Adipose tissue (tissue), 3 donors: Measurements from ENCODE around the gene TNFSF12. TPM values are rescaled to one million over a fixed set of nuclear protein-coding genes. Genes with fewer than 3 reads are reported as not detected.
"Not testable (repeated sequence)": the region's sequence is repeated elsewhere in the genome, so short reads cannot be mapped to it uniquely, and the experiment has no call there.

Source experiments
- H3K27ac ChIP-seq: one replicate; pipeline ENCODE4 v1.5.1; 2013; ENCODE audit warnings: low read depth, low read length
- WGBS, 3 donors: extraction: QIAGEN DNeasy Blood & Tissue Kit; methylation state at CpG; one replicate each; pipeline ENCODE4 v1.1.7; 2013; 5-methylcytosine and 5-hydroxymethylcytosine counted together
- polyA plus RNA-seq, 3 donors: library from polyadenylated mRNA; stranded (reverse); fragments of 200-250 nt; gene quantifications; one replicate each; pipeline ENCODE4 v1.2.3, GENCODE V29; 2013
- donor health status: healthy with polysubstance abuse.
- donor health status: Bipolar disorder and iron deficiency.
- donor health status: healthy.

TNFSF12 gene
- polyA plus RNA-seq, 3 donors: 19.6 to 100 (median 49.9) TPM

DNA sequence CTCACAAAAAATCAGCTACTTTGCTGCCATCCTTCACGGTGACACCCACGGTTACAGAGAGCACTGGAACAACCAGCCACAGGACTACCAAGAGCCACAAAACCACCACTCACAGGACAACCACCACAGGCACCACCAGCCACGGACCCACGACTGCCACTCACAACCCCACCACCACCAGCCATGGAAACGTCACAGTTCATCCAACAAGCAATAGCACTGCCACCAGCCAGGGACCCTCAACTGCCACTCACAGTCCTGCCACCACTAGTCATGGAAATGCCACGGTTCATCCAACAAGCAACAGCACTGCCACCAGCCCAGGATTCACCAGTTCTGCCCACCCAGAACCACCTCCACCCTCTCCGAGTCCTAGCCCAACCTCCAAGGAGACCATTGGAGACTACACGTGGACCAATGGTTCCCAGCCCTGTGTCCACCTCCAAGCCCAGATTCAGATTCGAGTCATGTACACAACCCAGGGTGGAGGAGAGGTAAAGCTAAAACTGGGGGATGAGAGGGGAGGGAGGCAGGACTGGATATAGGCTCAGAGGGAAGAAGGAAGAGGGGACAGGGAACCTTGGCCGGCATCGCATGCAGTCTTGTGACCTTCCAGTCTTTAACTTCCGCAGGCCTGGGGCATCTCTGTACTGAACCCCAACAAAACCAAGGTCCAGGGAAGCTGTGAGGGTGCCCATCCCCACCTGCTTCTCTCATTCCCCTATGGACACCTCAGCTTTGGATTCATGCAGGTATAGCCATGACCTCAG lies 31.2 kb downstream of the TNFSF12 start:
- WGBS, 3 donors: 60 to 79% (median 61%) methylated on average over 12 of the region's 12 CpGs
- peak overlapping the region; percentile 38 for H3K27ac ChIP-seq

DNA sequence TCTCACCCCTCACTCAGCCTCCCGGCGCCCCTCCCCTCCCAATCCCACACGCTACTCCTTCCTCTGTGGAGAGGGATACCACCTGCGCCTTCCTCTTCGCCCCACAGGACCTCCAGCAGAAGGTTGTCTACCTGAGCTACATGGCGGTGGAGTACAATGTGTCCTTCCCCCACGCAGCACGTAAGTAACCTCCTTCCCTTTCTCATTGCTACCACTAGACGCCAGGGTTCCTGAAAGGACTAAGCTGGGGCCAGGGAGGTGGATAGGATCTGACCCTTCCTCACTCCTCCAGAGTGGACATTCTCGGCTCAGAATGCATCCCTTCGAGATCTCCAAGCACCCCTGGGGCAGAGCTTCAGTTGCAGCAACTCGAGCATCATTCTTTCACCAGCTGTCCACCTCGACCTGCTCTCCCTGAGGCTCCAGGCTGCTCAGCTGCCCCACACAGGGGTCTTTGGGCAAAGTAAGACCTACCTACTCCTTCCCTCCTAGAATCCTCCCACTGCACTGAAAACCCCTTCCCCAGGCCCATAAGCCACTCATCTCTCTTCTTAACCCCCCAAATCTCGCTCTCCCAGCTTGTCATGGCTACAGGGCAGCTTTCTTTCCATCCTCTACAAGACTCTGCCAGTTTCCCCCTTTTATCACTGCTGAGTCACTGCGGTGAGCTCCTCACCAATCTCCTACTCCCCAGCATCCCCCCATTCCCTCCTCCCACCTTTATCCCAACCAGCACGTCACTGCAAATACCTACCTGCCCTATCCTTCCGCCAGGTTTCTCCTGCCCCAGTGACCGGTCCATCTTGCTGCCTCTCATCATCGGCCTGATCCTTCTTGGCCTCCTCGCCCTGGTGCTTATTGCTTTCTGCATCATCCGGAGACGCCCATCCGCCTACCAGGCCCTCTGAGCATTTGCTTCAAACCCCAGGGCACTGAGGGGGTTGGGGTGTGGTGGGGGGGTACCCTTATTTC lies 32.0 kb downstream of the TNFSF12 start:
- no peak overlapping the region for H3K27ac ChIP-seq
- WGBS, 3 donors: 70 to 86% (median 74%) methylated on average over 23 of the region's 23 CpGs

DNA sequence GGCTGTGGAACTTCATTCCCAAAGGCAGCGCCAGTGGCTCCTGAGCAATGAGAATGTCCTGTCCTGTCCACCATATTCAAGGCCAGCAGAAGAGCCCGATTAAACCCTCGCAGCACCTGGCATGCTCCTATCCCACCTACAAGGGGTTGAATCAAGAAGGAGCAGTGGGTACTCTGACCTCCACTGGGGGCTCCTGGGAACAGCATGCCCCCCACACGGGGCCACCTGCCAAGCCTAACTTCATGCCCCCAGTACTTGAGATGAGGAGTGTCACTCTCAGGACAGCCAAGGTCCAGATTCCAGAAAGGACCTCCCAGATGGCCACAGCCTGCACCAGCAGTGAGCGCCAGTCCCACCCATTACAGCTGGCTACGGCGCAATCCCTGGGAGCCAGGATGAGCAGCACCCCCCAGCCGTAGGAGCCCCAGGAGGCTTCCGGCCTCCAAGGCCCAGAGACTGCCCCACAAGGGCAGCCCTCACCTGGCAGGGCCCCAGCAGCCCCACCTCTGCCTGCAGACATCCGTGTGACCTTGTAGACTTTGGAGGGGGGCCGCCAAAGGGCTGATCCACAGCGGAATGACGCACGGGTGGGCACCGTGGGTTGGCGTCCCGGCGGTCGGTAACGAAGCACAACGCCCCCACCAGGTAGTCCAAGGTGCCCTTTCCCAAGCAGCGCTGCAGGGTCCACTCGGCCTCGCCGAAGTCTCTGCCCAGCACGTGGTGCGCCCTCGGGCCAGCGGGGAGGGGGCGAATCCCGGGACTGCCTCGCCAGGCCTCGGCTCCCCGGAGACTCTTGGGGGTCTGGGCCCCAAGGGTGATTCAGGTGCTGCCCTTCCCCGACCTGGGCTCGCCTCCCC lies 33.8 kb downstream of the TNFSF12 start:
- WGBS, 3 donors: 81 to 85% (median 83%) methylated on average over 36 of the region's 36 CpGs
- H3K27ac ChIP-seq: peak overlapping the region; percentile 58

DNA sequence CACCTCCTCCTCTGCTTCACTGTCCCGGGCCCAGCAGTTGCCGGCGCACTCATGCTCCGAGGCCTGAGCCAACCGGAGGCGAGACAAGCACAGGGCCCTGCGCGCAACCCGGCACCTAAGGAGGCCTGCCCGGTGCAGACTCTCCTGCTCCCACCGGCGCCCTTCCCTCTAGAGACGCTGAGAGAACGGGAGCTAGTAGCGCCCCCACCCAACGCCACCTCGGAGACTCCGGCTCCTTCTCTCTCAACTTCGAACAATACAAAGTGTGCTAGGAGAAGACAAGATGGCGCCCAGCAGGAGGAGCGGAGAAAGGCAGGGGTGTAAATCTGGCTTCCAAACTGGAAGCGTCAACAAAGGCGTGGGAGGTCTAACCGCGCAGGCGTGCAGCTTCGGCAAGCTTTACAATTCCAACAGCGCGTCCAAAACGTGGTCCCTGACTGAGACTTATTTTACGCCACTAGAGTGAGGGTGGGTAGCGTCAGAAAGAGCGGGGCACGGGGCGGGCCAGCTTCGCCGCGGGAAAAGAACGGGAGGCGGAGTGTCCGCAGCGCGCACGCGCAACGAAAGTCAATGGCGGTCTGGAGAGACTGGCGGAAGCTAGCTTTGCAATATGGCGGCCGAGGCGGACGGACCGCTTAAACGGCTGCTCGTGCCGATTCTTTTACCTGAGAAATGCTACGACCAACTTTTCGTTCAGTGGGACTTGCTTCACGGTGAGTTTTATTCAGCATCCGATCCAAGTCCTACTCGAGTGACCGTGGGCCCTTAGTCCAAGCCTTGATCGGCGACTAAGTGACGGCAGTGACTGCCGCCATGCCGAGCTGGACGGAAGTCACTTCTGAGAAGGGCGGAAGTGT lies 34.6 kb downstream of the TNFSF12 start, which contains the start of gene MPDU1:
TSS of gene MPDU1 (plus strand) at position 600 of the 857 bp plus-strand sequence. CDS start at position 611, 11 bp downstream.
- peak within 1 kb of the TSS; percentile 58 for H3K27ac ChIP-seq
- WGBS, 3 donors: 11 to 15% (median 14%) methylated on average over 66 to 69 of the region's 69 CpGs

DNA sequence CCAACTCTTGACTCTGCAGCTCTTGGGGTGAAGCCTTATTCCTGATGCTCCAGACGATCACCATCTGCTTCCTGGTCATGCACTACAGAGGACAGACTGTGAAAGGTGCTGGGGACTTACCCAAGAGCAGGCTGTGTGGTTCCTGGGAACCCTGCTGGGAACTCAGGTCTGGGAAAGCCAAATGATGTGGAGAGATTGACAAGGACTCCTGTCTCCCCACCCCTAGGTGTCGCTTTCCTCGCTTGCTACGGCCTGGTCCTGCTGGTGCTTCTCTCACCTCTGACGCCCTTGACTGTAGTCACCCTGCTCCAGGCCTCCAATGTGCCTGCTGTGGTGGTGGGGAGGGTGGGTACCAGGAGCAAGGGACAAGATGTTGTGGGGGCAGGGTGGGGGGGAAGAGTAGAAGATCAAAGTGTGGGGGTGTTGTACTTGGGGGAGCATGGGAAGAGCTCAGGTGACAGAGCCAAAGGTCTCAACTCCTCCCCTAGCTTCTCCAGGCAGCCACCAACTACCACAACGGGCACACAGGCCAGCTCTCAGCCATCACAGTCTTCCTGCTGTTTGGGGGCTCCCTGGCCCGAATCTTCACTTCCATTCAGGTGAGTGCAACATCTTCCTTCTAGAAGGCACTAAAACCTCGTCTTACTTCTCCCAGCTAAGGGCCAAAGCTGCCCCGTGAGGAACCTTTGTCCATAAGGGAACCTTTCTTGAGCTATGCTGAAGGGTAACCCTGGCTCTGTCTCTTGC lies 38.0 kb downstream of the TNFSF12 start:
- 46 to 76% (median 75%) methylated on average over 9 of the region's 9 CpGs for WGBS, 3 donors

DNA sequence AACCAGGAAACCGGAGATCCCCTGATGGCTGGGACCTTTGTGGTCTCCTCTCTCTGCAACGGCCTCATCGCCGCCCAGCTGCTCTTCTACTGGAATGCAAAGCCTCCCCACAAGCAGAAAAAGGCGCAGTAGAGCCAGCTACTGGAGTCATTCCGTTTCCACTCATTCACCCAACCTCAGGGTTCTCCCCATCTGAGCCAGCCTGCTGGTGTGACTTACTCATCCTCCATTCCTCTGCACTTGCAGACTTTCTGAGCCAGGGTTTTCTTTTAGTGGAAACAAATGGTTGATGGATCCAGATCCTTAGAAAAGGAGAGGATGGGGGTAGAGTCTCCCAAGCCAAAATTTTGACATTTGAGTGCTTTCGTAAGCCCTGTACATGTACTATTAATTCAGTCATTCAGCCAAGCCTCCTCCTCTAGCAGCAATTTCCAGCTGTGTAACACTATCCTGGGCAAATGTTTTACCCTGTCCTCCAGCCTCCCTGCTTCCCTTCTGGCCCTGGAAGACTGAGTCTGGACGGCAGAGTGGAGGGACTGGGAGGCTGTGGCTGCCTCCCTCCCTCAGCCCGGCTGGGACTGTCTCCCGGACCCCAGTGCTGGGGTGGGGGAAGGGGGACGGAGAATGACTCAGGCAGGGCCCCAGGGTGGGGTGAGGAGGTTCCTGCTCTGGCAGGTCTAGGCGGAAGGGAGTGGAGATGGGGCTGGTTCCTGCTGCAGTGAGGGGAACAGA lies 38.7 kb downstream of the TNFSF12 start:
- WGBS, 3 donors: 57 to 78% (median 59%) methylated on average over 12 of the region's 12 CpGs
- H3K27ac ChIP-seq: no peak overlapping the region

More for the DNA sequence above, 38.0 kb downstream of the TNFSF12 start:
- no peak overlapping the region for H3K27ac ChIP-seq

DNA sequence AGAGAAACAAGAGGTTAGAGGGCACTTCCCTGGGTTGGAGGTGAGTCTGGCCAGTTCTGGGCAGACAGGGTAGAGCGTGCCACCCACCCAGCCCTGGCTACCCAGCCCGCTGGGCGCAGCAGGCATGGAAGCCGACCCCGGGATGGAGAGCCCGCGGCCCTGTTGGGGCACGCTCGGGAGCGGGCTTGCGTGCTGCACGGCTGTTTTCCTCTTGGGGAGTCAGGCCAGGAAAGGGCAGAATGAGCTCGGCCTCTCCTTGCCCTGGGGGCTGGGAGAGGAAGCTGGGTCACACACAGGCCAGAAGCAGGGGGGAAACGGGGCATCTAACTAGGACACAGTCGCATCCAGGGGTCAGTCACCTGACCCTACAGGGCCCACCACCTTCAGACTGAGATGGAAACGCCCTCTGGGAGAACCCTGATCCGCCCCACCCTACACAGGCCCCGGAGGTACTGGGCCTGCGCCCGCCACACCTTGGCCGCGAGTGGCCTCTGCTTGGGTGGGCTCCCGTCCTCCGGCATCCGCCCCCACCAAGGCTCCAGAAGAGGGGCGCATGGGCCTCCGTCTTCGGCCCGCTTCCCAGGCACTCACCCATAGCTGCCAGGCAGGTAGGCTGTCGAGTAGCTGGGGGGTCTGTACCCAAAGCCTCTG lies 39.8 kb downstream of the TNFSF12 start:
- no peak overlapping the region for H3K27ac ChIP-seq

DNA sequence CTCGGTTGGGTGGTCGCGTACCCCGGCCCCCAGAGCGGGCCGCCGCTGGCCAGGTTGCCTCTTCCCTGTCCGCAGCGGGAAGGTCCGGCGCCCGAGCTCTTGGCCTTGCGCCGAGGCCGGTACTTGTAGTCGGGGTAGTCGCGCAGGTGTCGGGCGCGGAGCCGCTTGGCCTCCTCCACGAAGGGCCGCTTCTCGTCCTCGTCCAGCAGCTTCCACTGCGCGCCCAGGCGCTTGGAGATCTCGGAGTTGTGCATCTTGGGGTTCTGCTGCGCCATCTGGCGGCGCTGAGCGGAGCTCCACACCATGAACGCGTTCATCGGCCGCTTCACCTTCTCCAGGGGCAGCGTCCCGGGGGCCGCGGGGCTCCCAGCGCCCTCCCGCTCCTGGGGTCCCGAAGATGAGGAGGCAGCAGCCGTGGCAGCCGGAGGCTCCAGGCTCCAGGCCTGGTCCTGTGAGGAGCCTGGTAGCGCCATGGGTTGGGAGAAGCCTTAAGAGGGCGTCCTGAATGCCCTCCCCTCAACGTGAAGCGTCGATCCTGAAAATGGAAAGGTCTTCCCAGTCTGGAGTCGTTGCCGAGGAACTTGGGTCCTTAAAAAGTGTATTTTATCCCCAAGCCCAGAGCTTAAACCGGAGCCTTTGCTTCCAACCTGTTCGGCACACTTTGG lies 40.5 kb downstream of the TNFSF12 start:
- no peak overlapping the region for H3K27ac ChIP-seq
- 16 to 24% (median 17%) methylated on average over 52 to 56 of the region's 56 CpGs for WGBS, 3 donors

More for the DNA sequence above, 39.8 kb downstream of the TNFSF12 start:
- WGBS, 3 donors: 65 to 76% (median 65%) methylated on average over 25 to 30 of the region's 30 CpGs

DNA sequence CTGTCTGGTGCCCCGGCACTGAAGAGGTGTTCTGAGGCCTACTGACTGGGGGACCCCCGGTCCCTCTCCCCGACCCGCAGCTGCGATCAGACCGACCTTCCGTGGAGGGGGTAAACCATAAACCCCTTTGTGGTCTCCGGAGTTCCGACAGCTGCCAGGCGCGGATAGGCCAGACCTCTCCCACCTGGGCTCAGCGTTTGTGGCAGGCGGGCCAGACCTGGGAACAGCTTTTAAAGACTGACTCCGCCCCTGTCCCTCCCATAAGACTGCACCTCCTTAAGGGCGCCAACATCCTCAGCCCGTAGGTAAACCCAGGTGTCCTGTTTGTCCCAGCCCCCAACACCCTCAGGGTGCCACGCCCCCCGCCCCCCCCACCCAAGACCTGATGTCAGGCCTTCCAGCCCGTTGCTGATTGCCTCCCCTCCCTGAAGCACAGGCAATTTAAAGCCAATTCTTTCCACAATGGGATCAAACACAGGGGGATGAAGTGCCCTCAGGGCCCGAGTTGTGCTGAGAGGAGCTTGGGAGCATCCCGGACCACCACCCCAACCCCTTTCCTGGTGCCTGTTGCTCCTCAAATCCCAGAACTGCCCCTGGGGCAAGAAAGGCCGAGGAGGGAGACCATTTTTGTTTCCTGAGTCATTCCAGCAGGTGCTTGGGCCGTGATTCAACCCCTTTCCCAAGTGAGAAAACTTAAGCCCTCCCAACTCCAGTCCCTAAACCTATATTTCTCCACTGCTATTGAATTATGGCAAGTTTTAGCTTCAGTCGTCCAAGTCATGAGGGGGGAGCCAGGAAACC lies 41.2 kb downstream of the TNFSF12 start, which contains the start of gene SOX15:
TSS of gene SOX15 (minus strand) at position 204 of the 801 bp plus-strand sequence. CDS start 418 bp downstream, outside the sequence.
- no peak within 1 kb of the TSS for H3K27ac ChIP-seq
- 67 to 69% (median 68%) methylated on average over 24 of the region's 24 CpGs for WGBS, 3 donors

DNA sequence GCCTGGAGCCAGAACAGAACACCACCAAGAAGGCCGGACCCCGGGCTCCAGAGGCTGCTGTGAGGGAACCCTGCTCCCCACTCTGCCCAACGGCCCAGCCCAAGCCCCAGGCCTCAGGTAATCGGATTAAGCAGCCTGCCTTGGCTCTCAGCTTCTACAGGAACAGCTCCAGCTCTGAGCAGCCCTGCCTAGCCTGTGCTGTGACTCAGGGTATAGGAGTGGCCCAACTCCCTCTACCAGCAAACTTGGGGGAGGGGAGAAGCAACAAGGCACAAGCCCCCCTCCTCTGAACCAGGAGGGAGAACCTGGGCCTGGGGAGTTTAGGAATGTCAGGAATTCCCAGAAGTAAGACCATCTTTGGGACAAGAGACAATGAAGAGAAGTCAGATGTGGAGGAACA lies 41.9 kb downstream of the TNFSF12 start:
- 78 to 80% (median 79%) methylated on average over 4 of the region's 4 CpGs for WGBS, 3 donors
- no peak overlapping the region for H3K27ac ChIP-seq

DNA sequence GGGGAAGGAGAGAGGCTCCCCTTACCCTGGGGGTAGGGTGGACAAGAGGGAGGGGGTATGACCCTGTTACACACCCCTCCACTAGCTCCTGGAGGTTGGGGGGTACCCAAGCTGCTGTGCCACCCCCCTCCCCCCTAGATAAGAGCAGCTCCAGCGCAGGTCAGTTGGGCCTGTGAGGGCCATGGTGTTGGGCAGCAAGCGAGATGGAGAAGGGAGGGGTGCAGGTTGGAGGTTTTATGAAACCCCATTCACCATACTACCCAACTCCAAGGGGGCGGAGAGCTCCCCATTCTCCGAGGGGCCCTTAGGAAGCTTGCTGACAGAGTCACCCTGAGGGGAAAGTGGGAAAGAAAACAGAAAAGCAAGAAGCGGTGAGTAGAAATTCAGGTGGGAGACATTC lies 42.7 kb downstream of the TNFSF12 start:
- 89 to 95% (median 94%) methylated on average over 4 to 5 of the region's 5 CpGs for WGBS, 3 donors
- H3K27ac ChIP-seq: no peak overlapping the region

DNA sequence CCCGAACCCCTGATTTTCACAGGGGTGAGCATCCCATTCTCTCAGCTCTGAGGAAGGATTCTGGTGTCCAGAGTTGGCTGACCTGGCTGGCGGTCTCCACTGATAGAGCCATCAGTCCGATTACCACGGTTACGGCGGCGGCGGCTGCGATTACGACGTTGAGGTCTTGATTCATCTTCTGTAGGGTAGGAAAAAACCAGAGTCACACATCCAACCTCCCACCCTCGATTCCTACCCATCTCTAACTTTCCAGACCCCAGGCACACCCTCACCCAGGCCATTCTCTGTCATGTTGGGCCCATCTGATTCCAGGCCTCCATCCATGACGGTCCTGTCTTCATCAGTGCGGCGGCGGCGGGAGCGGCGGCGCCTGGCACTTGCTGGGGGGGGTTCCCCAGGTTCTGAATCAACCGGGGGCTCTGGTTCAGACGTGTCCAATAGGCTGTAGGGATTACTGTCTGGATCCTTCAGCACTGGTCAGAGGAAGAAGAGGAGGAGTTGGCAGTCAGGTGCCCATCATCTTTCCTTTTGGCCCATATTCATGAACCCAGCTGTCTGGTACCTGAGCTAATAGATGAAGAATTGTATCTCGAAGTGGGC lies 43.7 kb downstream of the TNFSF12 start:
- WGBS, 3 donors: 91 to 93% (median 92%) methylated on average over 23 of the region's 23 CpGs
- H3K27ac ChIP-seq: no peak overlapping the region

DNA sequence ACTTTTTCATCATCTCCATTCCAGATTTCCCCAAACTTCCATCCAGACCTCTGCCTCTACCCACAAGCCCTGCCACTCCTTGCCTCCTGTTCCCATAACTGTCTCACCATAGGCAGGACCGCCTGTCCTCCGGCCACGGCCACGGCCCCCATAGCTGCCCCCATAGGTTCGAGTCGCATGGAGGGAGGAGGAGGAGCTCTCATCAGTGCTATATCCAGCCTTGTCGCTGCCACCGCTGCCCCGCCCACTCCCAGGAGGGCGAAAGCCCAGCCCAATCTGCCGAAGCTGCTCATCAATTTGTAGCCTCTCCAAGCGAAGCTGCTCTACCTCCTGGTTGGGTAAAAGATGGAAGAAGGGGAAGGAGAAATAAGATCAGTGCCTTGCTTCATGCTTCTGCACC lies 44.4 kb downstream of the TNFSF12 start:
- WGBS, 3 donors: 75 to 85% (median 85%) methylated on average over 12 of the region's 12 CpGs
- no peak overlapping the region for H3K27ac ChIP-seq

DNA sequence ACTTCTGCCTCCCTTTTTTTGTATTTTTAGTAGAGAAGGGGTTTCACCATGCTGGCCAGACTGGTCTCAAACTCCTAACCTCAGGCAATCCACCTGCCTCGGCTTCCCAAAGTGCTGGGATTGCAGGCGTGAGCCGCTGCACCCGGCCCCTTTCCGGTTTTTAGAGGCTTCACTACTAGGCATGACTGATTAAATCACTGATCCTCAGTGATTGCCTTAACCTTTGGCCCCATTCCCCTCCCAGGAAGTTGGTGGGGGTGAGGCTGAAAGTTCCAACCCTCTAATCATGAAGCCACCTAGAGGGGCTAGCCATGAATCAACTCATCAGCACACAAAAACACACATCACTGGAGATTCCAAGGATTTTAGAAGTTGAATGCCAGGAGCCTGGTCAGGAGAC lies 48.7 kb downstream of the TNFSF12 start:
- 61 to 81% (median 74%) methylated on average over 5 of the region's 5 CpGs for WGBS, 3 donors
- H3K27ac ChIP-seq: not testable (repeated sequence)
